ENCODE measurements around the gene SMYD3.
"Not testable (repeated sequence)": the region's sequence is repeated elsewhere in the genome, so short reads cannot be mapped to it uniquely, and the experiment has no call there.

Gene SMYD3

GRCh38 chr1:245728035-245728434 is 779.0 kb downstream of the SMYD3 start:
- DNase-seq, result not testable (repeated sequence)

GRCh38 chr1:245721488-245721887 is 785.6 kb downstream of the SMYD3 start:
- no peak for DNase-seq

GRCh38 chr1:245718951-245719350 is 788.1 kb downstream of the SMYD3 start:
- no peak for DNase-seq

GRCh38 chr1:245718123-245718522 is 789.0 kb downstream of the SMYD3 start:
- no peak for DNase-seq

- no peak for DNase-seq
These were observed 789.5 kb downstream of the SMYD3 start for GRCh38 chr1:245717611-245718010.

- no peak for DNase-seq
These were observed 790.5 kb downstream of the SMYD3 start for GRCh38 chr1:245716561-245716960.

- DNase-seq, result no peak
These were observed 791.1 kb downstream of the SMYD3 start for GRCh38 chr1:245715970-245716369.

- no peak for DNase-seq
These were observed 791.8 kb downstream of the SMYD3 start for GRCh38 chr1:245715291-245715701.

GRCh38 chr1:245714027-245714426 is 793.1 kb downstream of the SMYD3 start:
- DNase-seq, result not testable (repeated sequence)

GRCh38 chr1:245710961-245711903 is 795.8 kb downstream of the SMYD3 start:
- DNase-seq, result no peak

- no peak for DNase-seq
These were observed 799.1 kb downstream of the SMYD3 start for GRCh38 chr1:245707941-245708340.

GRCh38 chr1:245704765-245705164 is 802.3 kb downstream of the SMYD3 start:
- DNase-seq, result no peak

- DNase-seq, result no peak
These were observed 802.7 kb downstream of the SMYD3 start for GRCh38 chr1:245704341-245704740.

GRCh38 chr1:245702346-245702745 is 804.7 kb downstream of the SMYD3 start:
- DNase-seq, result no peak

- DNase-seq, result no peak
These were observed 805.4 kb downstream of the SMYD3 start for GRCh38 chr1:245701631-245702030.

GRCh38 chr1:245700631-245701030 is 806.4 kb downstream of the SMYD3 start:
- DNase-seq, result no peak

All from activated CD4-positive, alpha-beta T cell treated with anti-CD3 and anti-CD28 coated beads, Interleukin-2, amount 50 U/mL, for 1 hour (primary cell).